Progenitor cell of endocrine pancreas (in vitro differentiated cells): ENCODE data around the gene NOTCH1. TPM values are rescaled to one million over a fixed set of nuclear protein-coding genes. Genes with fewer than 3 reads are reported as not detected.

ENCODE experiments used
- DNase-seq: peaks from one replicate; pipeline ENCODE4 v3.0.0; 2021; ENCODE audit warnings: low spot score; ENCODE audit not compliant: unreplicated experiment
- H3K27ac Mint-ChIP-seq: 2 replicates; pipeline ENCODE4 v1.8.0; 2021; ENCODE audit warnings: mild to moderate bottlenecking, moderate library complexity, mixed read lengths
- H3K27me3 Mint-ChIP-seq: 2 replicates; pipeline ENCODE4 v1.8.0; 2021; ENCODE audit warnings: mixed read lengths
- H3K36me3 Mint-ChIP-seq: 2 replicates; pipeline ENCODE4 v1.8.0; 2022; ENCODE audit warnings: mixed read lengths; ENCODE audit not compliant: insufficient read depth
- H3K4me1 Mint-ChIP-seq: 2 replicates; pipeline ENCODE4 v1.8.0; 2021; ENCODE audit warnings: low read depth, mixed read lengths
- H3K4me3 Mint-ChIP-seq: 2 replicates; pipeline ENCODE4 v1.8.0; 2021; ENCODE audit warnings: low read depth, mild to moderate bottlenecking, moderate library complexity, mixed read lengths
- H3K9me3 Mint-ChIP-seq: 2 replicates; pipeline ENCODE4 v1.8.0; 2021; ENCODE audit warnings: low read depth, mixed read lengths
- CTCF ChIP-seq: fragments of 200-600 bp; sonication (generic); IDR thresholded peaks from one replicate; pipeline ENCODE4 v1.5.0; 2021; ENCODE audit warnings: antibody characterized with exemption, mild to moderate bottlenecking; ENCODE audit not compliant: unreplicated experiment
- total RNA-seq: library from RNA; stranded (reverse); gene quantifications from 2 replicates; pipeline ENCODE4 v1.2.1, GENCODE V29; 2021

The NOTCH1 gene
- total RNA-seq, 1 donor from 2014 or later: 130 TPM

GRCh38 chr9:136499071-136499934, 46.5 kb downstream of the NOTCH1 start:
- no peaks in the 10 kb centered on the region for H3K9me3 Mint-ChIP-seq
- no peak for DNase-seq
- H3K27me3 Mint-ChIP-seq: no peaks in the 10 kb centered on the region
- TF ChIP-seq CTCF: no peak
- no peak overlapping the region for H3K27ac Mint-ChIP-seq
- peaks cover 11% of the 10 kb centered on the region for H3K36me3 Mint-ChIP-seq
- no peak overlapping the region for H3K4me3 Mint-ChIP-seq
- no peaks in the 10 kb centered on the region for H3K4me1 Mint-ChIP-seq

- Mint-ChIP-seq H3K36me3 (peaks cover 11% of the 10 kb centered on the region), H3K27ac (no peak overlapping the region), H3K4me3 (no peak overlapping the region), H3K27me3 (no peaks in the 10 kb centered on the region), H3K4me1 (no peaks in the 10 kb centered on the region), H3K9me3 (no peaks in the 10 kb centered on the region)
- DNase-seq: no peak
- no peak for TF ChIP-seq CTCF
These were observed 47.7 kb downstream of the NOTCH1 start for GRCh38 chr9:136497916-136498695.

- peaks cover 9% of the 10 kb centered on the region for H3K36me3 Mint-ChIP-seq
These were observed 48.8 kb downstream of the NOTCH1 start for GRCh38 chr9:136496801-136497620.

GRCh38 chr9:136496181-136496580, 49.7 kb downstream of the NOTCH1 start:
- Mint-ChIP-seq H3K27ac (no peak overlapping the region), H3K36me3 (peaks cover 7% of the 10 kb centered on the region), H3K27me3 (no peaks in the 10 kb centered on the region), H3K4me1 (no peaks in the 10 kb centered on the region), H3K4me3 (no peak overlapping the region), H3K9me3 (no peaks in the 10 kb centered on the region)
- no peak for DNase-seq
- no peak for TF ChIP-seq CTCF

More at GRCh38 chr9:136496801-136497620, 48.8 kb downstream of the NOTCH1 start:
- no peaks in the 10 kb centered on the region for H3K4me1 Mint-ChIP-seq
- no peak overlapping the region for H3K4me3 Mint-ChIP-seq
- TF ChIP-seq CTCF: no peak
- no peak overlapping the region for H3K27ac Mint-ChIP-seq
- H3K9me3 Mint-ChIP-seq: no peaks in the 10 kb centered on the region
- no peak for DNase-seq
- no peaks in the 10 kb centered on the region for H3K27me3 Mint-ChIP-seq
